A549 (cell line): ENCODE data around the gene ADD1. TPM values are rescaled to one million over a fixed set of nuclear protein-coding genes. Genes with fewer than 3 reads are reported as not detected.

Experiments used
- ATAC-seq, 2 experiments: fragments of 200-7000 bp in 1 of 2; fragments of >200 bp in 1 of 2; cut with Nextera tagmentation in 1 of 2; cut with Tn5 transposase in 1 of 2; 3 replicates each; pipeline versions ENCODE4 v1.8.0 to v1.9.1; 2018 to 2020; ENCODE audit warnings: mild to moderate bottlenecking in 1 of 2, moderate library complexity in 1 of 2
- CTCF ChIA-PET: fragments of 300-600 bp; sonication (Branson Sonifier 250); formaldehyde crosslinking; extraction: SDS; loops from one replicate; lab custom pipeline; 2021; ENCODE audit warnings: antibody characterized with exemption, inconsistent platforms; lab: Yijun Ruan, JAX
- POLR2A ChIA-PET: fragments of 350-600 bp; formaldehyde crosslinking; extraction: SDS; loops from one replicate; lab custom pipeline; 2021; ENCODE audit warnings: antibody characterized with exemption, inconsistent platforms; lab: Yijun Ruan, JAX
- DNase-seq, 2 experiments: peaks; one replicate each; pipeline versions ENCODE4 v3.0.0 to v3.0.0-alpha.2; 2011 to 2016; ENCODE audit warnings: low read depth in 1 of 2, low spot score in 1 of 2
- FAIRE-seq: peaks from 2 replicates; lab custom pipeline; 2011; peaks lifted over from hg19 to GRCh38; lab: Jason Lieb, UNC
- H3K27ac ChIP-seq, 2 experiments: fragments of >200 bp; sonication (Bioruptor Twin); formaldehyde crosslinking; 3 replicates each; pipeline ENCODE4 v1.5.1; 2016 to 2017
- H3K4me1 ChIP-seq: fragments of >200 bp; sonication (Bioruptor Twin); formaldehyde crosslinking; 3 replicates; pipeline ENCODE4 v1.6.1; 2016
- H3K4me2 ChIP-seq: fragments of >200 bp; sonication (Bioruptor Twin); formaldehyde crosslinking; 3 replicates; pipeline ENCODE4 v1.6.1; 2016
- H3K4me3 ChIP-seq: fragments of >200 bp; sonication (Bioruptor Twin); formaldehyde crosslinking; 3 replicates; pipeline ENCODE4 v1.5.1; 2016
- H3K9me3 ChIP-seq: fragments of >200 bp; sonication (Bioruptor Twin); formaldehyde crosslinking; 3 replicates; pipeline ENCODE4 v1.6.1; 2016
- CBX2 ChIP-seq: fragments of 200-600 bp; sonication (generic); IDR thresholded peaks from 2 replicates; pipeline ENCODE4 v1.6.1; 2016; ENCODE audit warnings: low read depth, mild to moderate bottlenecking, borderline replicate concordance
- CEBPB ChIP-seq, 2 experiments: fragments of >200 bp in 1 of 2; sonication (Bioruptor Twin) in 1 of 2; formaldehyde crosslinking in 1 of 2; IDR thresholded peaks; 2 replicates each; pipeline ENCODE4 v1.6.1; 2012 to 2016
- CHD4 ChIP-seq: fragments of 200-600 bp; sonication (generic); IDR thresholded peaks from 2 replicates; pipeline ENCODE4 v1.6.1; 2016; ENCODE audit warnings: antibody characterized with exemption, mild to moderate bottlenecking, borderline replicate concordance
- EHF ChIP-seq: fragments of 250-450 bp; sonication (Bioruptor Pico); IDR thresholded peaks from 2 replicates; pipeline ENCODE4 v1.5.0; 2020; ENCODE audit warnings: mild to moderate bottlenecking
- FOSB ChIP-seq: fragments of 250-450 bp; sonication (Bioruptor Pico); IDR thresholded peaks from 2 replicates; pipeline ENCODE4 v1.5.0; 2020; ENCODE audit warnings: mild to moderate bottlenecking, moderate library complexity
- FOSL2 ChIP-seq, 2 experiments: fragments of 450-650 bp in 1 of 2; fragments of >200 bp in 1 of 2; sonication (Bioruptor Twin) in 1 of 2; formaldehyde crosslinking; IDR thresholded peaks; 2 replicates each; pipeline versions ENCODE4 v1.5.0 to v1.6.1; 2016 to 2020; ENCODE audit warnings: mild to moderate bottlenecking in 1 of 2, moderate library complexity in 1 of 2
- GATA3 ChIP-seq: IDR thresholded peaks from 2 replicates; pipeline ENCODE4 v1.6.1; 2012; ENCODE audit warnings: borderline replicate concordance
- HDAC2 ChIP-seq: fragments of 200-600 bp; sonication (generic); IDR thresholded peaks from 2 replicates; pipeline ENCODE4 v1.6.1; 2016
- KDM1A ChIP-seq: fragments of 200-600 bp; sonication (generic); IDR thresholded peaks from 2 replicates; pipeline ENCODE4 v1.6.1; 2016; ENCODE audit warnings: low read depth, mild to moderate bottlenecking
- KDM5A ChIP-seq: fragments of 200-600 bp; sonication (generic); IDR thresholded peaks from 2 replicates; pipeline ENCODE4 v1.6.1; 2016; ENCODE audit warnings: antibody characterized with exemption, mild to moderate bottlenecking
- NFE2L2 ChIP-seq: fragments of 150-350 bp; conservative IDR thresholded peaks from 2 replicates; pipeline ENCODE4 v1.6.1; 2014; ENCODE audit warnings: low read length
- PBX3 ChIP-seq: IDR thresholded peaks from 2 replicates; pipeline ENCODE4 v1.6.1; 2012
- RAD21 ChIP-seq, 2 experiments: fragments of >200 bp in 1 of 2; sonication (Bioruptor Twin) in 1 of 2; formaldehyde crosslinking in 1 of 2; IDR thresholded peaks in 1 of 2; conservative IDR thresholded peaks in 1 of 2; 2 replicates in 1 of 2; 3 replicates in 1 of 2; pipeline ENCODE4 v1.6.1; 2012 to 2018; ENCODE audit warnings: inconsistent platforms in 1 of 2
- RCOR1 ChIP-seq: fragments of 150-350 bp; IDR thresholded peaks from 2 replicates; pipeline ENCODE4 v1.6.1; 2014; ENCODE audit warnings: antibody characterized with exemption, low read length, low read depth
- SMC3 ChIP-seq: fragments of >200 bp; sonication (Bioruptor Twin); formaldehyde crosslinking; IDR thresholded peaks from 3 replicates; pipeline ENCODE4 v1.6.1; 2018; ENCODE audit warnings: inconsistent platforms
- SREBF2 ChIP-seq: fragments of 450-650 bp; IDR thresholded peaks from 2 replicates; pipeline ENCODE4 v1.6.1; 2014; ENCODE audit warnings: mild to moderate bottlenecking, moderate library complexity
- ZFP36 ChIP-seq: fragments of 450-650 bp; IDR thresholded peaks from 2 replicates; pipeline ENCODE4 v1.6.1; 2014; ENCODE audit warnings: borderline replicate concordance; ENCODE audit not compliant: partially characterized antibody
- WGBS: methylation state at CpG from one replicate; pipeline ENCODE4 v1.1.6; 2017; ENCODE audit errors: missing lambda C conversion rate; 5-methylcytosine and 5-hydroxymethylcytosine counted together
- polyA plus RNA-seq, 4 experiments: library from polyadenylated mRNA; depleted of rRNA in 3 of 4; stranded (reverse); fragments of >200 nt; fragmentation: RNase III in 1 of 4; extraction: RNeasy Plus Mini Kit Qiagen cat#74134 plus additional on column Dnase treatment in 1 of 4; gene quantifications; 2 replicates in 3 of 4; 3 replicates in 1 of 4; pipeline ENCODE4 v1.2.3, GENCODE V29; 2011 to 2017
- TF ChIP-seq, protein P1 (sequence below): fragments of 150-350 bp; IDR thresholded peaks from 2 replicates; pipeline ENCODE4 v1.6.1; 2014; ENCODE audit warnings: low read depth, mild to moderate bottlenecking, low read length
- TF ChIP-seq, protein P2 (sequence below): fragments of 250-450 bp; sonication (Bioruptor Pico); IDR thresholded peaks from 2 replicates; pipeline ENCODE4 v1.5.0; 2021; ENCODE audit warnings: mild to moderate bottlenecking, moderate library complexity, borderline replicate concordance

Gene ADD1
- polyA plus RNA-seq, 2 of the 4 experiments (the other 2 are of a cell fraction) = 59.7 to 60.3 TPM

GRCh38 chr4:2950221-2950989, 106.8 kb downstream of the ADD1 start:
- ChIA-PET POLR2A (no interaction called here), CTCF (interaction anchor here (0.7 to 1.0 kb wide), 2 partner anchors 28 to 187 kb away, joined by 3 read pairs; no protein-coding TSS in a partner anchor)
- WGBS = 96% methylated on average over 15 of the region's 16 CpGs
- Histone ChIP-seq H3K27ac (no peak overlapping the region), H3K4me1 (no peaks in the 10 kb centered on the region), H3K9me3 (no peaks in the 10 kb centered on the region), H3K4me3 (no peak overlapping the region), H3K4me2 (no peak overlapping the region)
- FAIRE-seq (no peak), ATAC-seq (no peak), DNase-seq (no peak)
- TF ChIP-seq EHF (no peak), FOSB (no peak), CBX2 (no peak), CHD4 (no peak), SREBF2 (no peak), KDM5A (no peak), SMC3 (no peak), ZFP36 (no peak), KDM1A (no peak)

DNA sequence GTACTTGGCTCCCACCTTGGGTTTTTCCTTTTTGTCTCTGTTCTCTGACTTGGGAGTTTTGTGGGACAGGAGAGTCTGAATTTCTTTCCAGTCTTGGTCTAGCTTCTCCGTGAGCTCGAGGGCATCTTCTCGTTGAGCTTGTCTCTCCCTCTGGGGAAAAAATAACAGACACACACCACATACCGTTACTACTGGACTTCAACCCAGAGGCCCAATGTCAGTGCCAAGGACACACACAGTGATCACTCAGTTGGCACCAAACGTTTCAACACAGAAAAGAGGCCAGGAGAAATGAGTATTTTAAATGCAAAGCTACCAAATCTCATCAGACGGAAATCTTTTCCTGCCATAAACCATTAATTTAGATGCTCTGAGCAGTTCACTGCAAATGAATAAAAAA, 109.9 kb downstream of the ADD1 start:
- DNase-seq = no peak
- 88% methylated on average over 6 of the region's 6 CpGs for WGBS
- H3K27ac ChIP-seq = no peak overlapping the region
- H3K4me2 ChIP-seq = no peak overlapping the region
- POLR2A ChIA-PET = interaction anchor here (1.6 kb wide), 1 partner anchor 10 kb away, joined by 10 read pairs; the partner anchor contains the start of genes GRK4 and NOP14
- no peak overlapping the region for H3K4me3 ChIP-seq
- no peaks in the 10 kb centered on the region for H3K9me3 ChIP-seq
- TF ChIP-seq FOSL2 (IDR thresholded peaks at IDR 0.05) (no peak), FOSL2 (CRISPR knock-in tag; IDR thresholded peaks at IDR 0.05) (no peak), CBX2 (no peak), CEBPB (IDR thresholded peaks at IDR 0.05) (no peak), RAD21 (conservative IDR thresholded peaks at IDR 0.05 in 1 of 2, IDR thresholded peaks at IDR 0.05 in 1 of 2) (no peak), HDAC2 (no peak), NFE2L2 (no peak), RCOR1 (no peak), GATA3 (no peak), PBX3 (no peak), FOSB (no peak)
- TF ChIP-seq, protein P1, sequence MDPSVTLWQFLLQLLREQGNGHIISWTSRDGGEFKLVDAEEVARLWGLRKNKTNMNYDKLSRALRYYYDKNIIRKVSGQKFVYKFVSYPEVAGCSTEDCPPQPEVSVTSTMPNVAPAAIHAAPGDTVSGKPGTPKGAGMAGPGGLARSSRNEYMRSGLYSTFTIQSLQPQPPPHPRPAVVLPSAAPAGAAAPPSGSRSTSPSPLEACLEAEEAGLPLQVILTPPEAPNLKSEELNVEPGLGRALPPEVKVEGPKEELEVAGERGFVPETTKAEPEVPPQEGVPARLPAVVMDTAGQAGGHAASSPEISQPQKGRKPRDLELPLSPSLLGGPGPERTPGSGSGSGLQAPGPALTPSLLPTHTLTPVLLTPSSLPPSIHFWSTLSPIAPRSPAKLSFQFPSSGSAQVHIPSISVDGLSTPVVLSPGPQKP = no peak
- TF ChIP-seq, protein P2, sequence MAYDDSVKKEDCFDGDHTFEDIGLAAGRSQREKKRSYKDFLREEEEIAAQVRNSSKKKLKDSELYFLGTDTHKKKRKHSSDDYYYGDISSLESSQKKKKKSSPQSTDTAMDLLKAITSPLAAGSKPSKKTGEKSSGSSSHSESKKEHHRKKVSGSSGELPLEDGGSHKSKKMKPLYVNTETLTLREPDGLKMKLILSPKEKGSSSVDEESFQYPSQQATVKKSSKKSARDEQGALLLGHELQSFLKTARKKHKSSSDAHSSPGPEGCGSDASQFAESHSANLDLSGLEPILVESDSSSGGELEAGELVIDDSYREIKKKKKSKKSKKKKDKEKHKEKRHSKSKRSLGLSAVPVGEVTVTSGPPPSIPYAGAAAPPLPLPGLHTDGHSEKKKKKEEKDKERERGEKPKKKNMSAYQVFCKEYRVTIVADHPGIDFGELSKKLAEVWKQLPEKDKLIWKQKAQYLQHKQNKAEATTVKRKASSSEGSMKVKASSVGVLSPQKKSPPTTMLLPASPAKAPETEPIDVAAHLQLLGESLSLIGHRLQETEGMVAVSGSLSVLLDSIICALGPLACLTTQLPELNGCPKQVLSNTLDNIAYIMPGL (CRISPR knock-in tag) = no peak
- FAIRE-seq = no peak
- CTCF ChIA-PET = interaction anchor here (2.3 to 3.3 kb wide), 2 partner anchors 9 to 13 kb away, joined by 5 to 11 read pairs; no protein-coding TSS in a partner anchor
- no peak for ATAC-seq
- H3K4me1 ChIP-seq = no peaks in the 10 kb centered on the region
